GM21447 (cell line): ENCODE results near the gene HSD17B12.

ENCODE experiments used
- ATAC-seq: cut with Tn5 transposase; IDR thresholded peaks from one replicate; pipeline ENCODE4 v1.9.1; 2021; ENCODE audit not compliant: unreplicated experiment

Gene HSD17B12

DNA sequence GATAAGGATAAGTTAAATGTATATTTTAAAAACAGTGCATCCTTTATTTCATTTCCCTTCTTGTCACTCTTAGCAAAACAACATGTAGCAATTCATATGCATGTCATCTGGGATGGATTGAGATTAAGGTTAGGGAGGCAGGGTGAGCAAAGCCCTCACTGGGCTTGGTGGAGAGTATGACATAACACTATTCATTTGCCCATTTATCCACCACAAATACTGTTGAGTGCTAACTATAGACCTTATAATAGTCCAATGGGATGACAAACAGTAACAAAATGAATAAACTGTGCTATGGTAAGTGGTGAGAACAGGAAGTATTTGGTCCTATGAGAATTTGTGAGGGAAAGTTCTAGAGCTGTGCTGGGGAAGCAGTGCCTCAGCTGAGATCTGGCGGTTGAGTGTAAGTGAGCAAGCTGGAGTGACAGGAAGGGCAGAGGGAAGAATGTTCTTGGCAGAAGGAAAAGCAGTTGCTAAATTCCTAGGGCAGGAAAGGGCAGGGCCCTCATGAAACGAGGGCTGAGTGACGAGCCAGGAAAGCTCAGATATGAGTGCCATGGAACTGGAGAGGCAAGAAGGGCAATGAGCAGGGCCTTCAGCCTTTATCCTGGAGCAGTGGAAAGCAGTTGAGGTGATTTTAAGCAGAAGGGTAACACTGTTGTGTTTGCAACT lies 6.7 kb downstream of the HSD17B12 start:
- ATAC-seq, result no peak

DNA sequence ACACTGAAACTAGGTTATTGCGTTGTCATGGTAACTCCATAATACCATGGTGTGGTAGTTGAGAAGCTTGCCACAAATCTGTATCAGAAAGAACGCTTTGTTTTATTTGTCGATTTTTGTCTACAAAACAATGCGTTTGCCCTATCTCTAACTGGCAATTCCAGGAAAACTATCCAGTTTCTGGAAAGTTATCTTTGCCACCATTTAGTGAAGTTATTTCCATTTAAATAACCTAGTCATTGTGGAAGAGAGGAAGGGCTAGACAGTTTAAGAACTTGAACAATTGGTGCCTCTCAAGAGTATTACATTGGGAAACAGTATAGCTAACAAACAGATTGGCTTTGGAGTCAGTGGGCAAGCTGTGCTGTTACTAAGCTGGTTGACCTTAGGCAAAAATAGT lies 7.9 kb downstream of the HSD17B12 start:
- no peak for ATAC-seq

DNA sequence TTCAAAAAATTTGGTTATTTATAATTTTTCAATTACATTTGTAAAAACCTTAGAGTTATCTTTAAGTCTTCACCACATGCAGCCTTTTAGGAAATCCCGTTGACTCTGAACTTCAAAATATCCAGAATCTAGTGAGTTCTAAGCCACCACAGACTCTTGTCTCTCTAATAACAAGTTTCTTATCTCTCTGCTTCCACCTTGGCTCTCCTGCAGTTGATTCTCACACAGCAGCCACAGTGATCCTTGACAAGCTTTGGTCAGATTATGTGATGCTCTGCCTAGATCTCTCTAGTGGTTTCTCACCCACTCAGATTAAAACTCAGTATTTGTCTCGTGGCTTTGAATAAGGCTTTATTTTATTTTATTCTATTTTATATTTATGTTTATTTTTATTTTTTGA lies 8.6 kb downstream of the HSD17B12 start:
- no peak for ATAC-seq

DNA sequence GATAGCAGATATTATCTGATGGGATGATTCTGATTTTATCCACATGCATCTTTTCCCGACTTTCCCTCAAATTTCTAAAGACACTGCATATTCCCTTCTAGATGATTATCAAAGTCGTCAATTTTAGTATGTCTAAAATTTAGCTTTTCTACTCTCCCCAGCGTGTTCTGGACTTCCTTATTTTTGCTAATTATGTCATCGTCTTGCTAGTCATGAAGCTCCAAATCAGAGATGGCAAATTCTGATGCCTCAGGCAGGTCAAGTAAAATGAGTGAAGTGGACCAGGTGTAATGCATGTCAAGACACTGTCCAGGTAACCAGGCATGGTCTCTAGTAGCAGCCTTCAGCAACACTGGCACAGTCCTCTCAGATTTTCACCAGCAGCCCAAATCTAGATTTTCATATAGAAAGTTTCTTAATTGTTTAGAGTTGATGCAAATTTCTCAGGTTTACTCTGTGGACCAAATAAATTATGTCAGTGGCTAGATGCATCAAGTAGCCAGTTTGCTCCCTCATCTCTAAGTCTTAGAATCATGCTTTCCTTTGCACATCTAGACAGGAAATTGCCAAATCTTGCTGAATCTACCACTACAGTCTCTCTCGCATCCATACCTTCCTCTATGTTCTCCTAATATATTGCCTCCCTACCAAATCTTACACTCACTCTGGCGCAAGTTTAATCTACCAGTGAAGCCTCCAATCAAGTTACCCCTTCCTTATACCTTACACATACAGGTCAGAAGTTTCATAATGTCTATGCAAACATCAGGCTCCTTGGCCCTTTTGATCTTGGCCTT lies 10.6 kb downstream of the HSD17B12 start:
- ATAC-seq, result no peak

DNA sequence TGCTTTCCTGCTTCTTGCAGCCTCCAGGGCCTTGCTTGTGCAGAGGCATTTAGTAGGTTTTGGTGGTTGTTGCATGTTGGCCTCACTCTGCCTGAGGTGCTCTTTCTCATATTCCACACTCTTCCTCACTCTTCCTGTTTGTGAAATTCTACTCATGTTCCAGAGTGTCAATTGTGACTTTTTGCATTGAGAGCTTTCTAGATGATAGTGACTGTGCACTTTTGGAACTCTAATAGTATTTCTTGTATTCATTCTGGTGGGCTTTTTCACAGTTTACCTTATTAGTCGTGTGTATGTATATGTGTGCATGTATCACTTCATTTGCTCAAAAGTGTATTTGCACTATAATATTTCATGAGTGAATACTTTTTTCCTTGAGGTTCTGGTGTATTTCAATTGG lies 11.3 kb downstream of the HSD17B12 start:
- ATAC-seq, result no peak

DNA sequence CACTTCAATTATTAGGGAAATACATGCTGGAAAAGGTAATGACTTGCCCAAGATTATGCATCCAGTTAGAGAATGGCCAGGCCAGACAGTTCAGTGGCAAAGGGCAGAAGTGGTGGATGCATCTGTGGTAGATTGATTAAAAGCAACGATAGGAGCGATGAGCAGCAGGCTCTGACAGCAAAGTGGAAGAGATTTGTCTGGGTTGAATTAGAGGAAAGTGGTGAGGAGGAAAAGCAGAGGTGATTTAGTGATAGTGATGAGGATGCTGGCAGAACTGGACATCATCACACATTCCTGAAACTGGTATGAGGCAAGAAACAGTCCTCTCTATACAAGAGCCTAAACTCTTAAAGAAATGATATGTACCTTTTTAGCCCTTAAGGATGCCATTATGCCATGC lies 12.5 kb downstream of the HSD17B12 start:
- ATAC-seq, result no peak

DNA sequence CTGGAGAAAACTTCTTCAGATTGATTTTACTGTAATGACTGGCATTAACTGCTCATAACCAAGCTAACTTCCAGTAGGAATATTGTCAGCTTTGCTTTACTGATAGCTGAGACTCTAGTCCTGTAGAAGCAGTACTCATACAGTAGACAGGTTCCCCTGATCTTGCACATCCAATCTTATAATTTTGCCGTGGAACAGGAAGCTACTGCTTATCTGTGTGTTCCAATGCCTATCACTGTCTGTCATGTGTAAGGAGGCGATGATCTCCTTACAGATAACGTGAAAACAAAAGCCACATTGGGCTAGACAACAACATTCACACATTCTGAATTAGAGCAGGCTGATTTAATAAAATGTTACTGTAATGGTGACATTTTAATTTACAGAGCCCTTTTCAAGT lies 13.2 kb downstream of the HSD17B12 start:
- no peak for ATAC-seq

DNA sequence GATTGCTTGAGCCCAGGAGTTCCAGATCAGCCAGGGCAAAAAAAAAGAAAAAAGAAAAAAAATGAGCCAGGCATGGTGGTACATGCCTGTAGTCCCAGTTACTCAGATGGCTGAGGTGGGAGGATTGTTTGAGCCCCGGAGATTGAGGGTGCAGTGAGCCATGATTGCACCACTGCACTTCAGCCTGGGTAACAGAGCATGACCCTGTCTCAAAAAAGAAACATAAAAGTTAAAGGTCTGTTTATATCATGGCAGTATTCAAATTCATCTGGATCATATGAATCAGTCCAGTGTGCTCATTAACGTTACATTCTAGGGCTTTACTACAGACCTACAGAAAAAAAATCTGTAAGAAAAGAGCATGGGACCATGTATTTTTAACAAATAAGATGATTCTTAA lies 13.9 kb downstream of the HSD17B12 start:
- peak; percentile 64 for ATAC-seq

DNA sequence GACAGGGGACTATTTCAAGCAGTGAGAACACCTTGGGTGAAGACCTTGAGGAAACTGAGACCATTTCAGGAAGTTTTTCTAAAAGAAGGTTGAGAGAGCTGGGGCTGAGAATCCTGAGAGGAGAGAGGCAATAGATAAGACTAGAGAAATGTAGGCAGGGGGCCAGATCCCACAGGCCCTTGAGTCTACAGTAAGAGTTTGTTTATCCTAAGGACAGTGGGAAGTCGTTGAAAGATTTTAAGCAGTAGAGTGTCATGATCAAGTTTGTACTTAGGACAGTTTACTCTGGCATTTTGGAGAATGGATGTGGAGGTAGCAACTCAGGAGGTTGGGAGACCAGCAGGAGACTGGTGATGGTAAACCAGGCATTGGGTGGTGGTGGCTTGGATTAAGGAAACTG lies 17.1 kb downstream of the HSD17B12 start:
- no peak for ATAC-seq

DNA sequence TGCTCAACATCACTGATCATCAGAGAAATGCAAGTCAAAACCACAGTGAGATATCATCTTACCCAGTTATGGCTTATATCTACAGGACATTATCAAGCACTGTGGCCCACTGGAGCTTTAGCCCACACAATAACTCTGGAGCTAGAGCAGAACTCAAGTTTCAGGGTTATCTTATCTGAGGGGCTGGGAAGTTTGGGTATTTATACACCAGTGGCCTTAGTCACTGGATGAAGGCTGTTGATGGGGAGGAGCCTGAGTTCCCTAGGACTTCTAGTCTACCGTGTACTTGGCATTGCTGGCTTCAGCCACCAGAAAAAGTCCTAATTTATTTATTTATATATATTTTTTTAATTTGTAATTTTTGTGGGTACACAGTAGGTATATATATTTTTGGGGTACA lies 19.3 kb downstream of the HSD17B12 start:
- ATAC-seq, result no peak

DNA sequence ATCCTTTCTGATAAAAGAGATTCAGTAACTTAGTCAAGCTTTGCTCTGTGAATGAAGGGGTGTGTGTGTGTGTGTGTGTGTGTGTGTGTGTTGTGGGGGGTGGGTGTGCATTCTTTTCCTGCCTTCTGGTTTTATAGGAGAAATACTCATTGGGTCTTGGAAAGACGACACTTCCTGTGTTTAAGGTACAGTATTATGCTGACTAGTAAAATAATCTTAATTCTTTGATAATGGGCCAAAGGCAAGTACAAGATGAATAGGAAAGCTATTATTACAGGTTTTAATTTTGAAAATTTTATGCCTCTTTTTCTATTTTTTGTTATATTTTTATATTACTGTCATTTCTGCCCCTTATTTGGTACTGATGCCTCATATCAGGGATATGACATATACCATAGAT lies 26.1 kb downstream of the HSD17B12 start:
- ATAC-seq, result no peak

DNA sequence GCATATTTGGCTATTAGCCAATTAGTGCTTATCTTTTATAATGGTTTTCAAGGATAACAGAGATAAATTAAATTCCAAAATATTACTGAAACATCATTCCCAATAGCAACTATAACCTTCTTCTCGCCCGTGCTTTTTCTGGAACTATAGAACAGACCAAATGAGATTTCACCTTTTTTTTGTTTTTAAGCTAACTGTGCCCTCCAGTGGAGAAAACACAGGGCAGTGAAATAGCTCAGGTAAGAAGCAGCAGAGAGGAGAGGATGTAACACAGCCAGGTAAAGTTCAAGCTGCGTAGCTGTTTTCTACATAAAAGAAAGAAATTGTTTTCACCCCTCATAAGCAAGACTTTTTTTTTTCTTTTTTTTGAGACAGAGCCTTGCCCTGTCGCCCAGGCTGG lies 28.2 kb downstream of the HSD17B12 start:
- no peak for ATAC-seq

DNA sequence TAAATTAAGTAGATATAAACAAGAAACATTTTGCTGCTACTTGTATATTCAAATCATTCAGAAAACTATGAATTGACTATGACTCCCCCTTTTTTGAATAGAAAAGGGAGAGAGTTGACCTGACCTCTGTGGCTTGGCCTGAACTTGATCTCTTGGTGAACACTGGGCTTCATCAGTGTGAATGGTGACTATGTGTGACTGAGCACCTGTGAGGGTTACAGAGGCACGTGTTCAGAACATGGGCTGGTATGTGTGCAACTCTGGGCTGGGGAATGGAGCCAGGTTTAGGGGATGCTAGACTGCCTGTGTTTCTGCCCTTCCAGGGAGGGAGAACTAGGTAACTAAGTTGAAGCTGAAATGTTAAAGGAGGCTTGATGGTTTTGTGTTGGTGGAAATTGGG lies 29.2 kb downstream of the HSD17B12 start:
- no peak for ATAC-seq

DNA sequence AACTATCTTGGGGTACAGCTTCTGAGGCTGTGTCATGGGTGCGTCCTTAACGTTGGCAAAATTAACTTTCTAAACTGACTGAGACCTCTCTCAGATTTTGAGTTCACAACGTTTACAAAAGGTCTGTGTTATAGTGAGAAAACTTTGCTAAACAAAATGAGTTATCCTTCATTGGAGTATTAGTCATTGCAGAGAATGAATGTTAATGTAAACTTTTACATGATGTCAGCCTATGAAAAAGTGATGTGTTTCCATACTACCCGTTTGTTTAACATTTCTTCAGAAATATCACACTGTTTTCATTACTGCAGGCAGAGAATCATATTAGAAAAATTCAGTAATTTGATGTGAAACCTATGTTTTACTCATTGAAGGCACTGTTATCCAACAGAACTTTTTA lies 32.1 kb downstream of the HSD17B12 start:
- no peak for ATAC-seq

DNA sequence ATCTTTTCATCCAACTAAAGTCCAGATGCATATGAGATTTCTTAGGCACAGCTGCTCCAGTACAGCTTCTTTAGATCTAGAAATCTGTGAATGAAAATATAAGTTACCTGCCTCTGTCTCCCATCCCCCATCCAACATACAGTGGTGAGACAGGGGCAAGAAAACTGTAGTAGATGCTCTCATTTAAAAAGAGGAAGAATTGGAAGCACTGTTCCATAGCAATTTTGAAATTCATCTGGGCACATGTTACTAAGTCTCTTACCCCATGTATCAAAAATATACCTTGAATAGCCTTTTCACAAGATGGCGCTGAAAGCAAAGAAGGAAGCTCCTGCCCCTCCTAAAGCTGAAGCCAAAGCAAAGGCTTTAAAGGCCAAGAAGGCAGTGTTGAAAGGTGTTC lies 37.8 kb downstream of the HSD17B12 start:
- no peak for ATAC-seq

DNA sequence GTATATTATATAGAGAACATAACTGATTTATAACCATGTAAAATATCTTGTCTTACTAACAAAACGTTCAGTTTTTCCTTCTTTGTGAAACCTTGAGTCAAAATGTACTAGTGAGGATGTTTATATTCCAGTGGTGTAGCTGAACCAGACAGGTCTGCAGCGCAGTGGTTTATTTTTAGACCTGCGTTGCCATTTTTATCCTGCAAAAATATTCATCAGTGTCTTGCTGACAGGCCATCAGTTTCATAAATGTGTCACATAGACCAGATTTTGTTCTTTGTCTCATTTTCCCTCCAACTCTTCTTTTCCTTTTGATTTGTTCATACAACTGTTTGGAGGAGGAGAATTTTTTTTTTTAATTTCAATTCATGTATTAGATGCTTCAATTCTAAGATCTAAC lies 43.1 kb downstream of the HSD17B12 start:
- no peak for ATAC-seq

DNA sequence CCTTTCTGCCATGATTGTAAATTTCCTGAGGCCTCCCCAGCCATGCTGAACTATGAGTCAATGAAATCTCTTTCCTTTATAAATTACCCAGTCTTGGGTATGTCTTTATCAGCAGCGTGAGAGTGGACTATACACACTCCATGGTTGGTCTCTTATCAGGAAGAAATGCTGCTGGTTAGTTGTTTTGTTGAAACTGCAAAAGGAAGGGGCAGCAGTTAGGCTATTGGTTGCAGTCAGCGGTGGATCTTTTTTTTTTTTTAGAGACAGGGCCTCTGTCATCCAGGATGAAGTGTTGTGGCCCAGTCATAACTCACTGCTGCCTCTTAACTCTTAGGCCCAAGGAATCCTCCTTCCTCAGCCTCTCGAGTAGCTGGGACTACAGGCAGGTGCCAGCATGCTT lies 51.7 kb downstream of the HSD17B12 start:
- no peak for ATAC-seq

DNA sequence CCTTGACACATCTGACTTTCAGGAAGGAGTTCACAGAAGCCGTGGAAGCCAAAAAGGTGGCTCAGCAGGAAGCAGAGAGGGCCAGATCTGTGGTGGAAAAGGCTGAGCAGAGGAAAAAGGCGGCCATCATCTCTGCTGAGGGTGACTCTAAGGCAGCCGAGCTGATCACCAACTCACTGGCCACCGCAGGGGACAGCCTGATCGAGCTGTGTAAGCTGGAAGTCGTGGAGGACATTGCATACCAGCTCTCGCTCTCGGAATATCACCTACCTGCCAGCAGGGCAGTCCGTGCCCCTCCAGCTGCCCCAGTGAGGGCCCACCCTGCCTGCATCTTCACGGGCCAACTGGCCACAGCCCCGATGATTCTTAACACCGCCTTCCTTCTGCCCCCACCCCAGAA lies 53.7 kb downstream of the HSD17B12 start:
- ATAC-seq, result no peak

DNA sequence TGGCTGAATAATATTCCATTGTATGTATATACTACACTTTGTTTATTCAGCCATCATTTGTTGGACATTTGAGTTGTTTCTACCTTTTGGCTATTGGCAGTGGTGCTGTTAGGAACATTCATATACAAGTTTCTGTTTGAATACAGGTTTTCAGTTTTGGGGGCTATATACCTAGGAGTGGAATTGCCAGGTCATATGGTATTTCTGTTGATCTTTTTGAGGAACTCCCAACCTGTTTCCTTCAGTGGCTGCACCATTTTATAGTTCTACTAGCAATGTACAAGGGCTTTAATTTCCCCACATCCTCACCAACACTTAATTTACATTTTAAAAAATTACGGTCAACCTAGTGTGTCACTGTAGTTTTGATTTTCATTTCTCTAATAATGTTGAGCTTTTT lies 54.6 kb downstream of the HSD17B12 start:
- ATAC-seq, result no peak

DNA sequence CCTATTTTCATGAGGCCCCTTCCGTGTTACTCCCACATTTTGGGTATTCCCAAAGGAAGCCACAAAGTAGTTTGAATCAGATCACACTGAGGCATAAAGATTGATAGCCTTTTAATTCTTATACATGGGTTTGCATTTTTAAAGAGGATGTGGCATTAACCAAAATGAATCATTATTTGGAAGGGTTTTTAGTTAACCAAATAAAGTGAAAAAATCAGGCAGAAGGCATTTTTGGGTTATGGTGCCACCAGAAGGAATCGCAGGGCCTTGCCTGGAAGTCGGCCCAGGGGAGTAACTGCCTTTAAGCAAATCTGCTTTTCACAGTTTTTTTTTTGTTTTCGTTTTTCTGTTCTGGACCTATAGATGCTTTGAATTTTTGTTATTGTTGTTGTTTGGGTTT lies 55.4 kb downstream of the HSD17B12 start:
- ATAC-seq, result no peak

DNA sequence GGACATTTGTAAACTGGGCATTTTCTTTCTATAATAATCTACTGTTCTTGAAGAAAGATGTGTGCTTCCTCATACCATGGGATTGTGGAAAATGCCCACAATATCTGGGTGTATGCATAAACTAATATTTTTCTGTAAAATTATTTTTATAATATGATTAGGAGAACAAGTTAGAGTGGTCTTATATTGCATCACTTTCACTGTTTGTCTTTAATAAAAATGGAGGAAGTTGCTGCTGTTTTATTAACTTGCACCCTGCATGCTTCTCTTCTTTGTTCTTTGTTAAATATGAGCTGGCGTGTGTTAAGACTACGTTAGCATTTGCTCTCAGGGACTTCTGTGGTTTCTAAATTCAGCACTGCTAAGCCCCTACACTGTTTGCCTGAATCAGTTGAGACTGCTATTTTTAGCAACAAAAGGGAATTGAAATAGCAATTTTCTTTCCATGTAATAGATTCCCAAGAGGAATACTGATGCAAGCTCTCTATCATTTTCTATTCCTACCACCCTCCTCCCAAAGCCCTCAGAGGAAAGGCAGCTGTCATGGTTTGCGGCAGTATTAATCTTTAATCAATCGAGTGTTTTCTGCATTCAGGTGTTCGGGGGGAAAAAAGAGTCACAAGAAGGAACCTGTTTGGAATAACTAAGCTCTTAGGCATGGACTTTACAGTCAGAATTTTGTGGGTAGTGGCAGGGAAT lies 56.1 kb downstream of the HSD17B12 start:
- no peak for ATAC-seq

DNA sequence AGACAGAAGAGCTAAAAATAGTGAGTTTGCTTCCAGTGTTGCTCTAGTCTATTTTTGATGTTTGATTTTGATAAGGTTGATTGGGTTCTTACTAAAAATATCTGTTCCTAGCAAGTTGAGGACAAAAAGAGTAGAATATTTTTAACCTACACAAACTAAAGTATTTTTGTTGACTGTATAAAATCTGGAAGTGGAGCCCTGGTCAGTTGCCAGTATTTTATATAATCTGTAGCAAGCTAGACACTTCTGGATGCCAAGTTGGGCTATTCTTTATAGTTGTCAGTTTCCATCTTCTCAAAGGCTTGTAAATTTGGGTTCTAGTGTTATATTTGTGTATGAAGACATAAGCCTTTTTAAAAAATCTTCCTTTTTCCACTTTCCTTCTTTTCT lies 56.7 kb downstream of the HSD17B12 start:
- no peak for ATAC-seq
